SHP77 treated with DMSO at 0.1 percent for 48 hours (cell line): Measurements from ENCODE around the gene SLC10A3.
"Not testable (repeated sequence)": the region's sequence is repeated elsewhere in the genome, so short reads cannot be mapped to it uniquely, and the experiment has no call there.

Source experiments
- DNase-seq: peaks from one replicate; lab custom pipeline; 2025; lab: John Stamatoyannopoulos, UW

Gene SLC10A3

DNA sequence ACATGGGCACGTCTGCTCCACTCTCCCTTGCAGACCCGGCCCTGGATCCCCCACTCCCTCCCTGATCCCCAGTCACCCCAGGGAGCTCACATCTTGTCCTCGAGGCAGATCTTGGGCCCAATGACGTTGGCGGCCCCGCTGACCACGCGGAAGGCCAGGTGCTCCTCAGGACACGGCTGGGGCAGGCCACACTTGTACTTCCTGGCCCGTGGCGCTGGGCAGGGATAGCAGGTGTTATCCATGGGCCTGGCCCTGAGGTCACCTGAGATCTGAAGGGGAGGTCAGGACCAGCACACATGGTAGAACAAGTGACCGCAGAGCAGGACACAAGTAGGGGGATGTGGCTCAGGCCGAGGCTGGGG, 17.9 kb upstream of the SLC10A3 start:
- DNase-seq, result no peak

DNA sequence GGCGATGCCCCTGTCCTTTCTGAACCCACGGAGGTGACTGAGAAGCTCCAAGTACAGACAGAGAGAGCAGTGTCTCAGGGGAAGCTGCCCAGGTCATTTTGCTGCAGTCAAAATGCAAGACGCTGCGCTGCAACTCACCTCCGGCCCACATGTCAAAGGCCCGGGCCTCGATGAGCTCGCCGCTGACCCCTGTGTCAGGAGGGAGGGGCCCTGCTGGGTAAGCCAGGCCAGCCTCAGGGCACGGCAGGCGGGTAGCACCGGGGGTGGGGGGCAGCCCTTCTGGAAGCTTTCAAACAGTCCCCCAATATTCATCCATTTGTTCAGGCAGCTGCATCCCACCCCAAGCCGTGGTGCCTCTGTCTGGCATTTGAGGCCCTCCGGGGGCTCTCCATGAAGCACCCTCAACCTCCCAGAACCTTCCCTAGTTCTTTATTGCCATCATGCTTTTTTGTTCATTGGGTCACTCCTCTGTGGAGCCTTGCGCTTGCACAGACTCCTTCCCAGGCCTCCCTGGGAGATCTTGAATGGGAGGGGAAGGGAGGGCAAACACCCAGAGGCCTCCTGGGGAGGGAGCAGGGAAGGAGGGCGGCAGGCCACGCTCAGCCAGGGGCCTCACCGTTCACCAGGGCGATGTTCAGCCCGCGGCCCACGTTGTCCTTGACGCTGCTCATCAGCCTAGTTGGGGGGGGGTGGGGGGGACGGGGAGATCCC, 17.4 kb upstream of the SLC10A3 start:
- DNase-seq, result no peak

DNA sequence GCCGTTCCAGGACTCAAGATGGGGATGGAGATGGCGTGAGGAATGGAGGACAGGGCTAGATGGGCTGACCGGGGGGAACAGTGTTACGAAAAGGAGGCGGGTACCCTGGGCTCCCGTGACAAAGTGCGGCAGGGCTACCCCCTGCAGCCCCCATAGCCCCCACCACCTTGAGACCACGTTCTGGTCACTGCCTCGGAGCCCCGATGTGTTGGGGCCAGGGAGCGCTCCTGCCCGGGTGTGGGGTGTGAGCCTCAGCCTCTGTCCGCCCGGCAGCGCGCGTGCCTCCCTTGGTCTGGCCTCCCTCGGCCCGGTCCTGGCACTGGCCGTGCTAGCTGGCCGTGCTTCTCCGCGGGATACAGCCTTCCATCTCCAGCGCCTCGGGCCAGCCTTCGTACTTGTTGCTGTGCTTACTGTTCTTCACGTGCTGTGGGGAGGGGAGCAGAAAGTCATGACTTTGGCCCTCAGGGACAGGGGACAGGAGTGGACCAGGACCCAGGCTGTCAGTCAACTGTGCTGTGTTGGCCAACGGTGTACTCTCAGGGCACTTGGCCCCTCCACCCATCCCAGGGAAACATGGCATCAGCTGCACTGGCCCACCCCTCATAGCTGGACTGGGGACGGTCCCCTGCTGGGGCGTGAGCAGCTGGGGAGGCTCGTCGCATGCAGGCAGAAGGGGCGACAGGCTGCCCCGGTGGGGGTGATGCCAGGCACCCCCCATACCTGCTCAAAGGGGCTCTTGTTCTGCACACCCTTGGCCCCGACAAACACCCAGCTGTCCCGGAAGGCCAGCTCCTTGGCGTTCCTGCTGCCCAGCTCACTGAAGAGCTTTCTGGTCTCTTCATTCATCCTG, 16.3 kb upstream of the SLC10A3 start:
- DNase-seq, result no peak

DNA sequence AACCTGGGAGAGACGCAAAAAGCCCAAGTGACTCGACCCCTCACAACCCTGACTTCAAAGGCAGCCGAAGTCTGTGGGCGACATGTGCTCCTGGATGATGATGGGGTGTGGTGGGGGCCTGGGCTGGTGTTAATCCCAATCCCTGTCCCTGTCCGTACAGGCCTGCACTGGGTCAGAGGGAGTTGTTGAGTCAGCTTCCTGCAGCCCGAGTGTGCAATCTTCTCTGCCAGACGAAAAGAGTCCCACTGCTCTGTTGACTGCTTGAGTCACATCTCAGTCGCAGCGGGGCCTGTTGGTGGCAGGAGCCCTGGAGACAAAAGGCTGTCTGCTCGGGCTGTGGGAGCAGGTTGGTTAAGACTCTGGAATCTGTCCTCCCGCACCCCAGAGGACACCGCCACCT, 15.3 kb upstream of the SLC10A3 start:
- DNase-seq, result no peak

DNA sequence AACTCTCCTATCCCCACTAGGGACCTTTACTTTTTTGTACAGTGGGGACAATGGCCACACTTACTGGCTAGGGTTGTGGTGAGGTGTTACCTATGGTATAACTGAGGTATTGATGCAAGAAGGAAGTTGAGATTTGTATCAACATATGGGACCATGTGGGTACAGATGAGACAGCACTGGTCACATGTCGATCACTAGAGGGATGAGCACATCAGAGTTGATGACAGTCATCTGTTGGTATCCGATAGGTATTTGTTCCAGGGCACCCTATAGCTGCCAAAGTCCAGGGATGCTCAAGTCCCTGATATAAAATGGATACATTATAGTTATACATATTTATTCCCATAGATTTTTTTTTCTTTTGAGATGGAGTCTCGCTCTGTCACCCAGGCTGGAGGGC, 12.6 kb upstream of the SLC10A3 start:
- DNase-seq, result no peak

- DNase-seq, result no peak
Observed at GRCh38 chrX:154502098-154502497, 11.7 kb upstream of the SLC10A3 start.

DNA sequence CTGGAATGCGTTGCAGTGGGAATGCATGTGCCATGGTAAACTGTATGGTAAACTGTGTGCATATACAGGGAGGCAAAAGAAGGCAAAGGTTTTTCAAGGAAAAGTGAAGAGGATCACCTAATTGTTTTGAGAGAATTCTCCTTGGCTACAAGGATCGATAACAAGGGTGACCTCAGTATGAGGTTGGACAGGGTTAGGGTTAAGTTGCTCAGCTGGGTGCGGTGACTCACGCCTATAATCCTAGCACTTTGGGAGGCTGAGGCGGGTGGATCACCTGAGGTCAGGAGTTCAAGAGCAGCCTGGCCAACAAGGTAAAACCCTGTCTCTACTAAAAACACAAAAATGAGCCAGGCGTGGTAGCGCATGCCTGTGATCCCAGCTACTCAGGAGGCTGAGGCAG, 11.0 kb upstream of the SLC10A3 start:
- DNase-seq, result not testable (repeated sequence)

DNA sequence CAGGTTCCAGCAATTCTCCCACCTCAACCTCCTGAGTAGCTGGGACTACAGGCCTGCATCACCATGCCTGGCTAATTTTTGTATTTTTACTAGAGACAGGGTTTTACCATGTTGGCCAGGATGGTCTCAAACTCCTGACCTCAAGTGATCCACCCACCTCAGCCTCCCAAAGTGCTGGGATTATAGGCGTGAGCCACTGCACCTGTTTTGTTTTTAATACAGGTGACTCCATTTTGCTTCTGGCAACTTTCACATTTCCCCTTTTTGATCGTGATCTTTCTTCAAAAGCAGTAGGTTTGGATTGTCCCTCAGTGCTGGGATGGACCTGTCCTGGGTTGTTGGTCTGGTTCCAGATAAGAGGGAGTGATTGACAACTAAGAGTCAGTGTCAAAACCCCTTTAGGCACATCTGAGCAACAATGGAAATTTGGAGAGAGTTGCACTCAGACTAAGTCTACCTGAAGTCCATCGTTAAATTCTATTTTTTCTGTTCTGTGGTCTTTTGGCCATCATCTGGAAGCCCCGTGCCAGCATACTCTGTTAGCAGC, 6.2 kb upstream of the SLC10A3 start:
- not testable (repeated sequence) for DNase-seq

DNA sequence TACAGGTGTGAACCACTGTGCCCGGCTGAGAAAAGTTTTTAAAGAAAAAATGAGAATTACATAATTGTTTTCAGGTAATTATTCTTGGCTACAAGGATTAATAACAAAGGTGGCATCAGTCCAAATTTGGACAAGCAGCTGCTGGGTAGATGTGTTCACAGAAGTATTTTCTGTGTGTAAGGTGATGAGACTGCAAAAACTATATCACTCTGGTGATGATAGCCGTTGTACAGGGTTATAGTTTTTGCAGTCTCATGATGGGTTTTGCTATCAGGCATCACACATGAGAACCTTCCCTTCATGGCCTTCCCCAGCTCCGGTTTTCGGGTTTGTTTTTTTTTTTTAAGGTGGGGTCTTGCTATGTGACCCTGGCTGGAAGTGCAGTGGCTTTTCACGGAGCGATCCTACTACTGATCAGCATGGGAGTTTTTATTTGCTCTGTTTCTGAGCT, 5.1 kb upstream of the SLC10A3 start:
- DNase-seq, result no peak

GRCh38 chrX:154494715-154495114, 4.3 kb upstream of the SLC10A3 start:
- DNase-seq, result no peak

DNA sequence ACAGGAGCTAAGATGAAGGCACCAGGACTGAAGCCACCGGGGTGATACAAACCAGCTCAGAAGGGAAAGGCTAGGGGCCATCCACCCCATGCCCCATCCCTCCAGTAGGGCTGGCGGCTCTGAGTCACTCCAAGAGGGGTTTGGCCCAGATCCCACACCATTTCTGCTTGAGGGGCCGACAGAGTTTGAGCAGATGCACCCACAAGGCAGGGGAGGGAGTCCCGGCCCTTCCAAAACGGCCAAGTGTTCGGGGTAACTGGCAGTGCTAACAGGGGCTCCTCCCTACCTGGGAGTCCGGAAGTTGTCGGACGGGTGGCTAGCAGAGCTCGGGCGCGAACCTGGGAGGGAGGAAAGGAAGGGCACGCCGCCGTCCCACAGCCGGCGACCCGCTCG, 412 bp downstream of the SLC10A3 start:
- no peak for DNase-seq

DNA sequence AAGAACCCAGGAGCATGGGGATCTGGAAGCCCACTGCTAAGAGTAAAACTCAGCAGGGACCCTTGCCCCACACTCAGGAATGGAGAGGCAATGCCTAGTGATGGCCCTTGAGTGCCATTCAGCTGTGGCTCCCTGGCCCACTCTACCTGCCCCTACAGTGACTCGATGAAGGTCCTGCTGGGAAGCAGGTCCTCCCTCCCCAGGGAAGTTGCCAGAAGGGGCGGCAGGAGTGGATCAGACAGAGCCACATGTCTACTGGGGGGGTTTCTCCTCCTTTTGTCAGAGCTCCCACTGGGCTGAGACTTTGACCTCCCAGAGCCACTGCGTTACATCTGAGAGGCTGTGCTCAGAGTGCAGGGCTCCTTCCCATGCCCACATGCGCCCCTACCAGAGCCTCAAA, 1.2 kb downstream of the SLC10A3 start:
- no peak for DNase-seq

GRCh38 chrX:154488336-154489075, 1.9 kb downstream of the SLC10A3 start:
- no peak for DNase-seq

GRCh38 chrX:154487518-154488290, 2.7 kb downstream of the SLC10A3 start:
- DNase-seq, result no peak

DNA sequence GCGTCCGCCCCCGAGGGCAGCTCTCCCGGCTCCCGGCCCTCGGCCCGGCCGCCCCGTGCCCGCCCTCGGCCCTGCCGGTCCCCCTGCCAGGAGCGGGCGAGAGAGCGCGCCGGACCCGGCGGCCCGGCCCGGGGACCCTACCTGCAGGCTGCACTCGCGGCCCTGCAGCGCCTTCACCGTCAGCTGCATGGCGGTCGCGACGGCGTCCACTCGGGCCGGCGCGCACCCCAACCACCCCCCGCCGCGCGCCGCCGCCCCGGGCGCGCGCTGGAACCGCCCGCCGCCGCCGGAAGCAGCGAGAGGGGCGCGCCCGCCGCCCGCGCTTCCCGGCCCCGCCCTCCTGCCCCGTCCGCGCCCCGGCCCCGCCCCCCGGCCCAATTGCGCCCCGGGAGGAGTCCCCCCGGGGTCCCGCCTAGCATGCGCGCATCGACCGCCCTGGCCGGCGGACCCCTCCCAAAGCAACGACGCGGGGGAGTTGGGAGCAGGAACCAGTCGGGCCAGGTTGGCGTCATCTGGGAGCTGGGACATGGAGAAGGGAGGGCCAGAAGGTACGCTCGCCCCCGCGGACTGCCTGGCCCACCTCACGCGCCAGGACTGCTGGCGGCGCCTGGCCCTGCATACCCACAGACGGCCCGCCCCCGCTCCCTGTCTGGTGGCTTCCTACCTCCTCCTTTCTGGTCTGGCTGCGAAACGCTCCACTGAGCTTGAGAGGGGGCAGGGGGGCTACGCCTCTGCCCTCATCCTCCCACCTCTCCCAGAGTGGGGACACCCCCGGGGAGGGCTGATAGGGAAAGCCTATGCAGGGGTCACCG, 3.8 kb downstream of the SLC10A3 start, which contains the start of gene UBL4A:
Gene UBL4A, minus strand, starts transcription at position 220 of the 812 bp plus-strand sequence. Its CDS starts 31 bp downstream, at position 189.
- DNase-seq, result peak; percentile 1

DNA sequence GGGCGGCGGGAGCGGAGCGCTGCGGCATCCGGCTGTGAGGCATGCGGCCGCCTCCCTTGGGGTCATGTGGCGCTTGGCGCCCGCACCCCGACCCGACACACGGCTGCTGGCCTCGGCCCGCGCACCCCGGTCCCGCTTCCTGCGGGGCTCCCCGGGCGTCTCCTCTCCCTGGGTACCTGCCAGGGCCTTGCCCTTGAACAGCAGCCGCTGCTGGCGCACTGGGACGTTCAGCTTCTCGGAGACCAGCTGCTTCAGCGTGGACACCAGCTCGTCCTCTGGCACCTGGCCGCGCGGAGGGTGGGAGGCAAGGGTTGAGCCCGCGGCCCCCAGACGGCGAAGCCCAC, 4.4 kb downstream of the SLC10A3 start:
- DNase-seq, result no peak

GRCh38 chrX:154485150-154486051, 5.0 kb downstream of the SLC10A3 start:
- DNase-seq, result no peak

DNA sequence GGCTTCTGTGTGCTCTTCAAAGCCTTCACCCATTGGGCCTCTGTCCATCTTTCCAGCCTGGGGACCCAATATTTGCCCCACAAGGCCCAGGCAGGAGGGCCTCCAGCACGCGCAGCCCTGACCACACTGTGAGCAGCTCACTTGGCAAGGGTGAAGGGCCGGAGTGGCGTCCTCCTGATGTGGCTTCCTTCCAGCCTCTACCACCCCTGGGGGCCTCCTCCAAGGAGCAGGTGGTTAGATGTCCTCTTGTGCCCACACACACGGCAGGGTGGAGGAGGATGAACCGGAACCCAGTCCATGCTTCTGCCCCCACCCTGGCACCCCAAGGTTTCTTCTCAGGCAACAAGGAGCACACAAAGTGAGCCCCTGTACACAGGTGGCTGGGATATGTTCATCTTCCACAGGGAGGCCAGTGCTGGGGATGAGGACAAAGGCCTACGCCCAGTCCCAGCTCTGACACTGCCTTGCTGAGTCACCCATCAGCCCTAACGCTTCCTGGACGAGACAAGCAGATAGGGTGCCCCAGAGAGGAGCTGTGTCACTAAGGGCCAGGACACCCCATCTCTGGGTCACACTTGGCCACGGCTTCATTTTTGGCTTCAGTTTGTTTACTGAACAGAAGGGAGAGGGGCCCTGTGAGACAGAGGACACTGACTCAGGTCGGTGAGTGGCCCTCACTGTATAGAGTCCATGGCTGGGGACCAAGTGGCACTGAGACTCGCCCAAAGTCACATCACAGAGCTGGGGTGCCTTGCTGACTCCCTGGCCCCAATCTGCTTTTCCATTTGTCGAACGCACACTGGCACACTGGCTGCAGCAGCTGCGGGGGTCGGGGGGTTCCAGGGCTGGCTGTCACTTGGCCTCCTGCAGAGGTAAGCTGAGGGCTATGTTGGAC, 5.9 kb downstream of the SLC10A3 start:
- no peak for DNase-seq

DNA sequence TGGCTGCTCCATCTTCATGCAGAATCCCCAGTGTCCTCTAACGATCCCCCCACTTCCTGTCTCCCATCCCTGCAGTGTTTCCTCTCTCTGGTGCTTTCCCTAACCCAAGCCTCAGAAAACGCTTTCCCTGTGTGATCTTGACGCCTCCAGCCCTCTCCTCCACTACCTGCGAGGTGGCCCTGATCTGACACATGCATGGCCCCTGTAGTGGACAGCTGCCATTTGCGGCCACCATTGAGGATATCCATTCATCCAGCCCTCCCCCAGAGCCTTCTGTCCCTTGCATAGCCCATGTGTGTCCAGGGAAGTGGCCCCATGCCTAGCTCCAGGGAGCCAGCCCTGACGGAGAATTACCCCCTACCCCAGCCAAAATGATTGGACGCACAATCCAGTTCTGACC, 7.1 kb downstream of the SLC10A3 start:
- DNase-seq, result no peak
